GM12875 (cell line): ENCODE data around the gene MISP.

Experiments used
- H3K4me3 ChIP-seq: one replicate; pipeline ENCODE4 v1.5.1; 2011; ENCODE audit warnings: low read depth, low read length, control low read depth
- TF ChIP-seq, protein P1 (sequence below): IDR thresholded peaks from 2 replicates; pipeline ENCODE4 v1.5.1; 2011; ENCODE audit warnings: low read depth, mild to moderate bottlenecking, control low read depth, inconsistent platforms, low read length, moderate library complexity, borderline replicate concordance; ENCODE audit not compliant: insufficient read depth

Gene MISP

DNA sequence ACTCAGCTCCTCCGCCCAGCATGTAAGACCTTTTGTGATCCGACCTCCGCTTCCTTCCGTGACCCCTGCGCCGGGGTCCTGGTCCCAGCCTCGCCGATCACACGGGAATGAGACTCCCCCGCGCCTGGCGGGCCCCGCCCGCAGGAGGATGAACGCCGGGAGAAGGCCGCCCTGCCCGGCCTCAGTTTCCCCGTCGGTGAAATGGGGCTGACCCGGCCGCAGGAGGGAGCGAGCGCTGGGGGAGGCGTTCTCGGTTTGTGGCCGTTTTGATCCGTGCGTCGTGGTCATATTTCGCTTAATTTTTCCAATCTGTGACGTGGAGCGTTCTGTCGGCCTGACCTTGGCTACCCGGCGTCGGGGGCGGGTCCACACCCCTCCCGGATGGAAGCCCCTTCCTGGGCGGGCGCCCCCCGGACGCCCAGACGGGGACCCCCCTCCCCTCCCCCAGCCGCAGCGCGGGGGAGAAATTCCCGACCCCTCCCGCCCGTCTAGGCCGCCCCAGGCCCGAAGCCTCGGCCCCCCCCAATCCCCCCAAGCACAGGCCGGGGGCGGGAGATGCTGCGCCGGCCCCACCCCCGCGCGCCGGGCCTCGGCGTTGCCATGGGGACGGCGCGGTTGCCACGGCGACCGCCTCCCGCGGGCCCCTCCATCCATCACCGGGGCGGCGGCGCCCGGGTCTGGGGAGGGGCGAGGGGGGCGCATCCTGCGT lies 31.1 kb upstream of the MISP start:
- H3K4me3 ChIP-seq: no peak overlapping the region
- TF ChIP-seq, protein P1, sequence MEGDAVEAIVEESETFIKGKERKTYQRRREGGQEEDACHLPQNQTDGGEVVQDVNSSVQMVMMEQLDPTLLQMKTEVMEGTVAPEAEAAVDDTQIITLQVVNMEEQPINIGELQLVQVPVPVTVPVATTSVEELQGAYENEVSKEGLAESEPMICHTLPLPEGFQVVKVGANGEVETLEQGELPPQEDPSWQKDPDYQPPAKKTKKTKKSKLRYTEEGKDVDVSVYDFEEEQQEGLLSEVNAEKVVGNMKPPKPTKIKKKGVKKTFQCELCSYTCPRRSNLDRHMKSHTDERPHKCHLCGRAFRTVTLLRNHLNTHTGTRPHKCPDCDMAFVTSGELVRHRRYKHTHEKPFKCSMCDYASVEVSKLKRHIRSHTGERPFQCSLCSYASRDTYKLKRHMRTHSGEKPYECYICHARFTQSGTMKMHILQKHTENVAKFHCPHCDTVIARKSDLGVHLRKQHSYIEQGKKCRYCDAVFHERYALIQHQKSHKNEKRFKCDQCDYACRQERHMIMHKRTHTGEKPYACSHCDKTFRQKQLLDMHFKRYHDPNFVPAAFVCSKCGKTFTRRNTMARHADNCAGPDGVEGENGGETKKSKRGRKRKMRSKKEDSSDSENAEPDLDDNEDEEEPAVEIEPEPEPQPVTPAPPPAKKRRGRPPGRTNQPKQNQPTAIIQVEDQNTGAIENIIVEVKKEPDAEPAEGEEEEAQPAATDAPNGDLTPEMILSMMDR: no peak

DNA sequence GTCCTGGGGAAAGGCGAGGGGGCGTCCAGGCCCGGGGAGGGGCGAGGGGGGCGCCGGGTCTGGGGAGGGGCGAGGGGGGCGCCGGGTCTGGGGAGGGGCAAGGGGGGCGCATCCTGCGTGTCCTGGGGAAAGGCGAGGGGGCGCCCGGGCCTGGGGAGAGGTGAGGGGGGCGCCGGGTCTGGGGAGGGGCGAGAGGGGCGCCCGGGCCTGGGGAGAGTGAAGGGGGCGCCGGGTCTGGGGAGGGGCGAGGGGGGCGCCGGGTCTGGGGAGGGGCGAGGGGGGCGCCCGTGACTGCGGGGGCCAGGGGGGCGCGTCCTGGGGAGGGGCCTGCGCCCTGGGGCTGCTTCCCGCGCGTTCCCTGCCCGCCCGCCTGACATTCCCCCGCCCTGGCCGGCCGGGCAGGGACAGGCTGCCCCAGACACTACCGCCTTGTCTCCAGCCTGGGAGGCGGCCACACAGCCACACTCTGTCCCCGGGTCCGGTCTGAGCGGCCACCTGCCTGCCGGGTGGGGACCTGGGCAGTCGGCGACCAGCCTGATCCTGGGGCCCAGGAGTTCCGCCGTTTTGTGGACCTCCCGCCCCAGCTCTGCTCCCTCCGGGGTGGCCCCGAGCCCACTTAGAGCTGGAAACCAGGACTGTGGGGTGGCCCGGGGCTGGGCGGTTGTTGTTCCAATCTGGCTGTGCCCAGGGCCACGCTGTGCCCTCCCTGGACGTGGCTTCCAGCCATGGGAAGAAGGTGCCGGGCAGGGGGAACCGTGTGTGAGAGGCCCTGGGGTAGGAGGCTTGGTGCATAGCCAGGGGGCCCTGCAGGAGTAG lies 30.4 kb upstream of the MISP start:
- H3K4me3 ChIP-seq: no peak overlapping the region

DNA sequence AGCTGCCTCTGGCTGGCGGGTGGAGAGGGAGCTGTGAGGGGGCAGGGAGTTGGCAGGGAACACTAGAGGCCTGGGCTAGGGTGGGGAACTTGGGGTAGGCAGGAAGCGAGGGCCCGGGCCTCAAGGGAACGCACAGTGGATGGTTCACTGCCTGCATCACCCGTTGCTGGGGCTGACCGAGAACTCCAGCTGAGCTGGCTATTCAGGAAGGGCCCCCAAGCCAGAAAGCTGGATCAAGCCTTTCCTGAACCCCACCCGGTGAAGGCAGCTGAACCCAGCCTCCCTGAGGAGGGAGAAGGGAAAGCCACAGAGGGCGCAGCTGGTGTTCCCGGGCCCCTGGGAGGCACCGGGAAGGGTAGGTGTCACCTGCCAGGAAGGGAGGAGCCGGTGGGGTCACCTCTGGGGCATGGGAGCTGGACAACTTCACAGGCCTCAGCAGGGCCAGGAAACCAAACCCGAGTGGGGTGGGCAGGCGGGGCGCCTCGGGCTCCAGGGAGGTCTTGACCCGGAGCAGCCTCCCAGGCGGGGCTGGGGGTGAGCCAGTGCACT lies 28.3 kb upstream of the MISP start:
- no peak overlapping the region for H3K4me3 ChIP-seq
- TF ChIP-seq, protein P1: no peak

More for the DNA sequence above, 30.4 kb upstream of the MISP start:
- TF ChIP-seq, protein P1: no peak

DNA sequence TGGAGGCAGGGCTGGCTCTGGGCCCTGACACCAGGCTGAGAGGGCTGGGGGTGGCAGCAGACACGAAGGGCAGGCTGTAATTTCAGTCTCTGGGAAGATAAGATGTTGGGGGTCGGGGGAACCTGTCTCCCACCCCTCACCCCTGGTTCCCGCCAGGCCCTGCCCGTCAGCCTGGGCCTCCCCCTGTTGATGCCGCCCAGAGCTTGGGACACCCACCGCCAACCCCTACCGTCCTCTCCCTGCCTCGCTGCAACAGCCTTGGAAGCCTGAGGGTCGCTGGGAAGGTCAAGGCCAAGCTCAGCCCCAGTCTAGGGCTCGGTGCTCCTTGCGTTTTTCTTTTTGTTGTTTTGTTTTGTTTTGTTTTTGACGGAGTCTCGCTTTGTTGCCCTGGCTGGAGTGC lies 27.7 kb upstream of the MISP start:
- TF ChIP-seq, protein P1: no peak
- no peak overlapping the region for H3K4me3 ChIP-seq

DNA sequence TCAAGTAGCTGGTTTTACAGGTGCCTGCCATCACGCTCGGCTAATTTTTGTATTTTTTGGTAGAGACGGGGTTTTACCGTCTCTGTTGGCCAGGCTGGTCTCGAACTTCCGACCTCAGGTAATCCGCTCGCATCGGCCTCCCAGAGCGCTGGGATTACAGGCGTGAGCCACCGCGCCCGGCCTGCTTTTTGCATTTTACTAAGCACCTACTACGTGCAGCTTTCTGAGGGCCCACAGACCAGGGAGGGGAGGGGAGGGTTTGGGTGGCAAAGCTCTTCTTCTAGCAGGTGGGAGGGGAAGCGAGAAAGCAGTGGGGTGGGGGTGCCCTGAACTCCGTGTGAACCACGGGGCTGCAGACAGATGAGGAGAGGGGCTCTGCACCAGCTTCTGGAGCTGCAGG lies 27.2 kb upstream of the MISP start:
- no peak overlapping the region for H3K4me3 ChIP-seq
- TF ChIP-seq, protein P1: no peak

DNA sequence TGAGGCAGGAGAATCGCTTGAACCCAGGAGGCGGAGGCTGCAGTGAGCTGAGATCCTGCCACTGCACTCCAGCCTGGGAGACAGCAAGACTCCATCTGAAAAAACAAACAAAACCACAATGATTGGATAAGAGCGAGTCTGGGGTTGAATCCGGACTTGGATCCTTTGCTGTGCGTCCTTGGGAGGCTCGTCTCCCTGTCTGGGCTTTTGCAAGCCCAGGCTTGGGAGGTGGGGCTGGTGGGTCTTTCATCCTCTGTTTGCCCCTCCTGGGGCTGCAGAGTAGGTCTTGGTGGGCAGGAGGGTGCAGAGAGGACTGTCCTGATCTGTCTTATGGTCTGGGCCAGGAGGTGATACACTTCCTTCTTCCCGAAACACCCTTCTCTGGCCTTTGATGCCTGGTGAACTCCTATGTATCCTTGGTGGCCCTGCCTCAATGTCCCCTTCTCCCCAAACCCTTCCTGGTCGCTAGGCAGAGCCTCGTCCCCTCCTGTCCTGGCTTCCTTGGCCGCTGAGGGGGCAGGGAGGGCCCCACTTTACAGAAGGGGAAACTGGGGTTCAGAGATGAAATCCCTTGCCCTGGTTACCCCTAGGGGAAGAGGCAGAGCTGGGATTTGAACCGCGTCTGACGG lies 25.3 kb upstream of the MISP start:
- TF ChIP-seq, protein P1: no peak
- H3K4me3 ChIP-seq: no peak overlapping the region
